ENCODE results near the gene ADORA2A.

- TF ChIP-seq CTCF (IDR thresholded peaks at IDR 0.05) (no peak), POLR2A (IDR thresholded peaks at IDR 0.05) (no peak), EP300 (IDR thresholded peaks at IDR 0.05) (no peak), POLR2AphosphoS5 (IDR thresholded peaks at IDR 0.05) (no peak)
Observed at GRCh38 chr22:24473284-24473683, 45.9 kb downstream of the ADORA2A start.

Data from upper lobe of left lung (tissue), 4 donors.